HG03064 (cell line): ENCODE data around the gene STT3A.

Source experiments
- ATAC-seq: cut with Tn5 transposase; IDR thresholded peaks from one replicate; pipeline ENCODE4 v1.9.1; 2021; ENCODE audit warnings: low read depth; ENCODE audit not compliant: unreplicated experiment

STT3A gene

DNA sequence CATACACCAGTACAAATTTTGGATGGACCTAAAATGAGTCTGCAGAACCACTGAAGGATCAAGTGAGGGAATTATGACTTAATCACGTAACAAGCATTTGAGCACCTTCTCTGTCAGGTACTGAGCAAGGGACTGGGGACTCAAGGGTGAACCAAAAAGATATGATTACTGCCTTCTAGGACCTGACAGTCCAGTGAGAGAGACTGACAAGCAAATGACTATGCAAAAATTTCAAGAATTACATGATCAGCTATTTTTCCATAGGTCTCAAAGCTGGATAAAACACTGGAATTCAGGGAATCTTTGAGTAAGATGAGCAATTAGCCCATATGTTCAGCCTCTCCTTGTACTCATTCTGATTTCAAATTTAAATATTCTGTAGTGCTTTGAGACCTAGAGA is 5.2 kb upstream of the STT3A start:
- no peak for ATAC-seq

GRCh38 chr11:125588505-125588904 is 4.1 kb upstream of the STT3A start:
- no peak for ATAC-seq

DNA sequence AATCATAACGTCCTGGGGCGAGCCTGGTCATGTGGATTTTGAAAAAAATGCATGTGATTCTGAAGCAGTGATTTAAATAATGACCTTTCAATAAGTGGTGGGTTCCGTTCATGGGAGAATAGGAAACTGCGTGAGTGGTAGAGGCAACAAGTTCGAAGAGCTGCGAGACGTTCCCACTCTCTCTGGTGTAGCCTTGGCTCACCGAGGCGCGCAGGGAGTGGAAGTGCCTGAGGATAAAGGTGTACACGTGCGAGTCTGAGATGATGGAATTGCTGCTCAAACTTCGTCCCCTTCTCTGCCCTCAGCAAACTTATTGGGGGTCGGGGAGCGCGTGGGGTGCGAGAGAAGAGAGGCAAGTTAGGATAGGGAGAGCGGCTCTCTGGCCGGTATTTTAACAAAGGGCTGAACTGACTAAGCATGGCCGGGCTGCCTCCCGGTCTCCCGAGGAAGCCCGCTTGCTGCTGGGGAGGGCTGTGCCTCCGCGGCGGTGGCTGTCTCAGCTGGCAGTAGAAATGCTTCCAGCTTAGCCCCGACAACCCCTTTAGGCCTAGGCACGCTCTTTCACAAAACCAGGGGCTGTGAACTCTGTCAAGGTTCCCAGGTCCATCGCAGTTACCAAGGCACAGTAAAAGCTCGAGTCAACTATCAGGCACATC is 875 bp upstream of the STT3A start:
- ATAC-seq = peak; percentile 13

DNA sequence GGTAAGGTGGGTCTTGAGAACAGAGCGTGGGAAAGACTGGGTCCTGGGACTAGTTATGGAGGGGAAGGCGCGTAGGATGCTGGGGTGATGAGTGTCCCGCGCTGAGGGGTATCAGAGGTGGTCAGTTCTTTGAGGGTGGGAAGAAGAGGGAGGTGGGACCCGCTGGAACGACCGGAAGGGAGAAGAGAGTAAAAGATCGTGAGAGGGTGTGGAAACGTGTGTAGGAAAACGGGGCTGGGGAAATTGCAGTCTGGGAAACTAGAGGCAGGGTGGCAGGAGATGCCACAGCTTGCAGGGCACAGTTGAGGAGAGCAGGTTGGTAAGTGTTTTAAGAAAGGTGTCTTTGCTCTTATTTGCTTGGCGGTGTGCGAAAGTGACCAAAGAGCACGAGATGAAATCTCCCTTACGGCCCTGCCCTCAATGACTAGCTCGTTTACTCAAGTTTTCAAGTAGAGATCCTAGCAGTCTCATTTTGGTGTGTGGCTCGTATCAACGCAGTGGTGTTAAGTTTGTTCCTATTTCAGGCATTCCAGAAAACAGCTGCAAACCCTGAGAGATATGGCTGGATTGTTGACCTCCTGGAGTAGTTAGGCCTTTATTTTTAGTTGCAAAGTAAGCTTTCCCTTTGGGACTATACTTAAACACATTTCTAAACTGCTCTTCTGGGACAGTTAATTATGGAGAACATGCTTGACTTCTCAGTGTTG is 615 bp downstream of the STT3A start:
- ATAC-seq = no peak

DNA sequence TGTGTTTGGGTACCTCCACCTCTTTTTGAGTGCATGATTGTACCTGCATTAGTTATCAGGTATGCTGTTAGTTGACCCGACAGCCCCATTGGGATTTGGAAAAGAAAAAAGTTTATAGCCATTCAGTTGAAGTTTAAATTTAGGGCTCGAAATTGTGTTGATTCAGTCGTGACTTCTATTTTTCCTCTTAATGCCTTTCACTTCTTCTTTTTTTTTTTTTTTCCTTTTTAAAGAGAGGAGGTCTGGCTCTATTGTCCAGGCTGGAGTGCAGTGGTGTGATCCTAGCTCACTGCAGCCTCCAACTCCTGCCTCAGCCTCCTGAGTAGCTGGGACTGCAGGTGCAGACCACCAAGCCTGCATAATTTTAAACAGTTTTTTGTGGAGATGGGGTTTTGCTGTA is 2.3 kb downstream of the STT3A start:
- no peak for ATAC-seq

DNA sequence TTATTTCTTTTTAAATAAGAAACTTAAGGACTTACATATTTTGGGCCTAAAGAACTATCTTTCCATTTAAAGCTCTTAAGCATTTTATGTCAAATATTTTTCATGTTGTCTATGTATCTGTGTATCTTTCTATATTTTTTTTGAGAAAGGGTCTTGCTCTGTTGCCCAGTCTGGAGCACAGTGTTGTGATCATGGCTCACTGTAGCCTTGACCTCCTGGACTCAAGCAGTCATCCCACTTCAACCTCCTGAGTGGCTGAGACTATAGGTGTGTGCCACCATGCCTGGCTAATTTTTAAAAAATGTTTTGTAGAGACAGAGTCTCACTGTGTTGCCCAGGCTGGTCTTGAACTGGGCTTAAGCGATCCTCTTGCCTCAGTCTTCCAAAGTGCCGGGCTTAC is 8.0 kb downstream of the STT3A start:
- no peak for ATAC-seq

DNA sequence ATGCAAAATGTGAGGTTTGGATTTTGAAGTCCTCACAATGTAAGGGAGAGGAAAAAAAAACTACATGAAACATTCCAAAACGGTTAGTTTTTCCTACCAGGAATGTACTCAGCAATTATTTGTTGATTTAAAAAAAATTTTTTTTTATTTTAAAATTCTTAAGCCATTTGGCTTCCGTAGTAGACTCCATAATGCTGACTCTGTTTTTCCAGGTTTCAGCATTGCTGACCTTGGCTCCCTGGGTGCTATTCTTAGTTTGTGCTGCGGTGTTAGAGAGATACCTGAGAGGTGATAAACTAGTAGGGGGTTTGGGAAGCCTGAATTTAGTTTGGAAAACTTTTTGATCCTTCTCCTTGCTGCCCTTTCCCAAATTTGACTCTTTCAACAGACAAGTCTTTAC is 10.6 kb downstream of the STT3A start:
- ATAC-seq = no peak

GRCh38 chr11:125605417-125605816 is 12.8 kb downstream of the STT3A start:
- no peak for ATAC-seq

- no peak for ATAC-seq
These were observed 16.9 kb downstream of the STT3A start for GRCh38 chr11:125609545-125609944.

GRCh38 chr11:125618383-125618782 is 25.7 kb downstream of the STT3A start:
- no peak for ATAC-seq

- no peak for ATAC-seq
These were observed 29.3 kb downstream of the STT3A start for GRCh38 chr11:125621995-125622394.

GRCh38 chr11:125623064-125623463 is 30.4 kb downstream of the STT3A start:
- no peak for ATAC-seq

DNA sequence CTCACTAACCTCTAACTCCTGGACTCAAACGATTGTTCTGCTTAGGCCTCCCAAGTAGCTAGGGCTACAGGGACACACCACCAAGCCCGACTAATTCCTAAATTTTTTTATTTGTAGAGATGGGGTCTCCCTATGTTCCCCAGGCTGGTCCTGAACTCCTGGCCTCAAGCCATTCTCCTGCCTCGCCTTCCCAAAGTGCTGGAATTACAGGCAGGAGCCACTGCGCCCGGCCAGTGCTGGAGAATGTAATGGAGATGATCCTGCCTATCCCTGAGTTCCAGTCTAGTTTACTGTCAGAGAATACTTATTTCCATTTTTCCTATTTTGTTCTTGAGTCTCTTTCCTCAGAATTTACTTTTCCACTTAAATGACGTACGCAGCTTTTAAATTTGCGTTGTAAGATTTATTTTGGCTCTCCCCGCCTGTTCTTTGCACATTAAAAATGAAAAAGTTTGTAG is 32.1 kb downstream of the STT3A start, which contains the start of gene CHEK1:
TSS of gene CHEK1 (plus strand) at position 408 of the 458 bp plus-strand sequence. CDS start 1,606 bp downstream, outside the sequence.
- ATAC-seq = no peak

DNA sequence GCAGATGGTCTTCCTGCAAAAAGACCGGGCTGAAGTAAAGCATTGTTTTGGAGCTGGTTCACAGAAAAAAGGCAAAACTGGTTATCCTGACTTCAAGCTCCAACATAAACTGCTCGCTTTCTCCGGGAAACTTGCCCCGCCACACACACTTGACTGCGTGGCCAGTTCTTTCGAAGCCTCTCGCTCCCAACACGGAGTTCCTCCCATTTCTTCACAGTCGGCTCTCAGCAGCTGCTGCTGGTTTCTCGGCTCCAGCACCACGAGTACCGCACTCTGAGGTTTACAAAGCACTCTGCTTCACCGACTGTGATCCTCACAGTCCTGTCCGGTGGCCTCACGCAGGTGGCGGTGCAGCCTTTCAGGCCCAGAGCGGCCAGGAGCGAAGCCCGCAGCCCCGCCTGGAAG is 32.6 kb downstream of the STT3A start:
- ATAC-seq = no peak

DNA sequence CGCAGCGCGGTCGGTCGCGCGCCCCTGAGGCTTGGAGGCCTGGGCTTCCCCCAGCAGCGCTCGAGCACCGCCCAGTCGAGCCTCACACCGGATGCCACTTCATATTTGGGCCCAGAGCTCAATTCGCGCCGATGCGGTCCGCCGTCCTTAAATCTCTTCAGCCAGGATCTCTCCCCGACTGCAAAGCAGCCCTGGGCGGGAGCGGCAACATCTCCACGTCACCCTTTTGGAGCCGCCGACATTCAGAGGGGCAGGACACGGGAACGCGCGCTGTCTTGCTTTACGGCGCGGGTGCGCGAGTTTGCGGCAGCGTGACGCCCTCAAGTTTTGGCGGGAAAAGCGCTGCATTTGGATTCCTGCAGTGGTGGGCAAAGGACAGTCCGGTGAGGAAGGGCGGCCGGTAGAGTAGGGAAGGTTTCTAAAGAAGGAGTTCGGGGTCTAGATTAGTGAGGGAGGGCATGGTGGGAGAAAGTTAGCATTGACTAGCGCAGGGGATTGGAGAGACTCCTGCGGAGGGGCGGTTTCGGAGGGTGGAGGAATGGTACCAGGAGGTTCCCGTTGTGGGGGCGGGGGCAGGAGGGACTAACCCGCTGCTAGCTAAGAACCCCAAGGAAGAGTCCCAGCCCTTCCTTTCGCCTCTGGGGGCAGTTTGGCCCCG is 33.1 kb downstream of the STT3A start:
- ATAC-seq = peak; percentile 83

GRCh38 chr11:125626288-125626950 is 33.8 kb downstream of the STT3A start:
- ATAC-seq = peak; percentile 41

GRCh38 chr11:125627236-125627910 is 34.7 kb downstream of the STT3A start:
- ATAC-seq = no peak

DNA sequence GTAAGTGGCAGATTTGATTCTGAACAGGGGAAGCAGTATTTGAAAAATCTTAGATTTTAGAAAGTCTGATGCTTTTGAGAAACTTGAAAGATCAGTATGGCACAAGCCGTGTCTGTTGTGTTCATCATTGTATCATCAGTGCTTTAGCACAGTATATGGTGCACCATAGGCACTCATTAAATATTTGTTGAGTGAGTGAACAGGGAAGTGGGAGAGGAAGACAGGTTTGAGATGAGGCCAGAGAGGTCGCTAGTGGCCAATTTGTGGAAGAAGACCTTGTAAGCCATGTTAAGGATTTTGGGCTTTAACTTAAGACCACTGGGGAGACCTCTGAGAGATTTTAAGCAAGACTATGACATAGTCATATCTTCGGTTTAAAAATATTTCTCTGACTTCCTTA is 45.2 kb downstream of the STT3A start:
- ATAC-seq = no peak

DNA sequence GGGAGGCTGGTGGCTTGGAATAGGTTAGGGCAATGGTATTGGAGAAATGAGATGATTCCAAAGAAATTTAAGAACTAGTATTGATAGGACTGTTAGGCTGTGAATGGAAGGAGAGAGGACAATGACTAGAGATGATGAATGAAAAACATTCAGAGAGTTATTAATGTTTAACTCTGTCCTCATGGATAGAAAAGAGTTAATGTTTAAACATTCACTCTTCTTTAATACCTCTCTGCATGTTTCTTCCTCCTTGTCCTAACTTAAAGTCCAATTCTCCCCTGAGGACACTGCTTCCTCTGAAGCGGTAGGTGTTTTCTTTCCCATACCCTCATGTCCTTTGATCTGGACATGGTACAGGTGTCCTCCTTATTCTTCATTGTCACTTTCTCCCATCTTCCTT is 45.7 kb downstream of the STT3A start:
- no peak for ATAC-seq

DNA sequence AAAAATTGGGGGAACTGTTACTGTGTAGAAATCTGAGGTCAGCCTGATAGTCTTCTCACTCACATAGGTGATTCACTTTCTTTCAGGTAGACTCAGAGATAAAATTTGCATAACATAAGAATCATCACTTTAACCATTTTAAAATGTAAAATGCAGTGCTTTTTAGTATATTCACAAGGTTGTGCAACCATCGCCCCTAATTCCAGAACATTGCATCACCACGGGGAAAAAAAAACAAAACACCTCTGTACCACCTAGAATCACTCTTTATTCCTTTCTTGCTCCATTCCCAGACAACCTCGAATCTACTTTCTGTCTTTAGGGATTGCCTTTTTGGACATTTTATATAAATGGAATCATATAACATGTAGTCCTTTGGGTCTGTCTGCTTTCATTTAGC is 53.2 kb downstream of the STT3A start:
- ATAC-seq = no peak
